CD4-positive, alpha-beta T cell treated with Interleukin-17A for 1 hour (primary cell): ENCODE results near the gene NCAM1.
"Not testable (repeated sequence)": the region's sequence is repeated elsewhere in the genome, so short reads cannot be mapped to it uniquely, and the experiment has no call there.

ENCODE experiments used
- DNase-seq: peaks from one replicate; pipeline ENCODE4 v3.0.0-alpha.2; 2020

The NCAM1 gene

DNA sequence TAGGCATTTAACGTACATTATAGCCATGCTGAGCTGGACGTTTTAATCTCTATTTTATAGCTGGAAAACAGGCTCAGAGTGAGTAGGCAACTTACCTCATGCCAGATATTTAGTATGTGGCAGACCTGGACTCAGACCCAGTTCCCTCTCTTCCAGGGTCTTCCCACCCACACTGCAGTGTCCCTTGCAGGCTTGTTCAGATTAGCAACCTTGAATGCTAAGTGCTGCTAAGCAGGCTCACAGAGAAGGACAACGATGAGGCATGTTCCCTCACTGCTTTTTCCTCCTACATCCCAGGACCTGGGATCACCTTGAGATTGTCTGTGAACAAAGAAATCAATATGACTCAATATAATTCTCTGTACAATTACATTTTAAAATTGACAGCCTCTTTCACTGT lies 65.6 kb downstream of the NCAM1 start:
- DNase-seq: no peak

DNA sequence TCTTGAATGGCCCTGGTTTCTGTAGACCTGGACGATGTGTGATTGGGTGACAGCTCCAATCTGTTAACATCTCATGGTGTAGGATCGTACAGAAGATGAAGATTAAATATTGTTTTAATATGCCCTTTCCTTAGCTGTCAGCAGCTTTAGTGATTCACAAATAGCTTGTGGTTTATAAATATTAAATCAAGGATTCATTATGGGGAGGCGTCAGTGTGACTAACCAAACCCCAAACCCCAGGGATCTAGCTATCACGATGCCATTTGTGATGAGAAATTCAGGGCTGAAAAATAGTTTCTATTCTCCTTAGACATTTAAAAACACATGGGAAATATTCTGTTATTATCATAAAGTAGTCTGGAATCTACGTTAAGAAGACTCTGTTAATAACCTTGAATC lies 73.4 kb downstream of the NCAM1 start:
- no peak for DNase-seq

DNA sequence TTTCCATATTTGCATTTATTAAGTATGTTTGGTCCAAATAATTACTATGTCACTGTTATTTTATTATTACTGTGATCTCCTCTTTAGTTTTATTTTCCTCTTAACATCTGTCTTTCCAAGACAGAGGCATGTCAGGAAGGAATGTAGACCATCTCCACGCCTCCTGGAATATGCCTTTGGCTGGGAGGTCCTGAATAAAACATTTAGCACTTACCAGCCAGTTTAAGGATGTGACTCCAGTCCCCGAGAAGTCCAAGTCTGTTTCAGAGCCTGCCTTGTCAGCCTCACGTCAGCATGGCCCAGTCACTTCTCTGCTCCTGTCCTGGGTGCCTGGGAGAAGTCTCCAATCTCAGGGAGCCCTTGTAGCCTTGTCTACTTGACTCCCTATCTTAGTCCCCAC lies 74.5 kb downstream of the NCAM1 start:
- DNase-seq: no peak

DNA sequence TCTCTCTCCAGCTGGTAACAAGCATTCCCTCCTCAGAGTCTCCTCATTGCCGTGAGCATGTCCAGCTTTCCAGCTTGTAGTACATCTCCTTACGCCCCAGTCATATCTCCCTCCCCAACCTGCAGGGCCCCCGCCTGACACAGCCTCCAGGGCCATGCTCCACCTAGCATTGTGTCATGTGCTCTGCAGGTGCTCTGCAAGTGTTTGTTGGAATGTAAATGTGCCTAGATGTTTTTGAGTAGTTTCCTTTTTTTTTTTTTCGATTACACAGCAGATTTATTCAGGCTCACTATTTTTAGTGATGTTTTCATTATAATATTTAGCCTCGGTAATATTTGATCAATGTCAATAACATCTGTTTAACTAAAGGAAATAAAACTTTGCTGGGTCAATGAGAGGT lies 82.5 kb downstream of the NCAM1 start:
- DNase-seq: no peak

DNA sequence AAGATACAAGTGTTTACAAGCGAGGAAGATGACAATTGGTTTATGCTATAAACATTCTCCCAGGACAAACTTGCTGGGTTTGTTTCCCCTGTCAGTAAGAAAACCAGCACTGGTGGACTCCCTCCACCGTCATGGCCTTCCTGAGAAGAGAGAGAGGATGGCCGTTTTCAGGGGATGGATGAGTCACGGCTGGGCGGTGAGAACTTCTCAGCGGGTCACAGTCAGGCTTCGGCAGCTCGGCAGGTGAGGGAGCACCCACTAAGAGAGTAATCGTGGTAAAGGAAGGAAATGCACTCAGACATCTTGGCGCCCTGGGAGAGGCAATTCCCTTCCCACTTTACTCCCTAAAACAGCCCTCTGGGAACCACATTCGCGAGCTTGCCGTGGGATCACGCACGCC lies 83.9 kb downstream of the NCAM1 start:
- DNase-seq: no peak

DNA sequence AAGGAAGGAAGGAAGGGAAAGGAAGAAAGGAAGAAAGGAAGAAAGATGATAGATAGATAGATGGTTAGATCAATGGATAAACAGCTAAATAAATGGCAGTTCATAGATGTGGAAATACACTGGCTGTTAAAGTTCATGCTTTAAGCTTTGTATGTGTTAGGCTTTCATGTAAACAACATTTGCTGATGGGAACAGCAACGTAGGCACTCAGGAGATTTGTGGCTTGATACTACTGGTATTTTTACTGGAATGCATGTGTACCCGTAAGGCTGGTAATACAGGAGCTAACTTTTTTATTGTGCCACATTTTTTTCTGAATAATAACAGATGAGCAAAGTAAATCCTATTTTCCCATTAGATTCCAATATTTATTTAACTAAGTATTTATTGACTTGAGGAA lies 85.6 kb downstream of the NCAM1 start:
- no peak for DNase-seq

DNA sequence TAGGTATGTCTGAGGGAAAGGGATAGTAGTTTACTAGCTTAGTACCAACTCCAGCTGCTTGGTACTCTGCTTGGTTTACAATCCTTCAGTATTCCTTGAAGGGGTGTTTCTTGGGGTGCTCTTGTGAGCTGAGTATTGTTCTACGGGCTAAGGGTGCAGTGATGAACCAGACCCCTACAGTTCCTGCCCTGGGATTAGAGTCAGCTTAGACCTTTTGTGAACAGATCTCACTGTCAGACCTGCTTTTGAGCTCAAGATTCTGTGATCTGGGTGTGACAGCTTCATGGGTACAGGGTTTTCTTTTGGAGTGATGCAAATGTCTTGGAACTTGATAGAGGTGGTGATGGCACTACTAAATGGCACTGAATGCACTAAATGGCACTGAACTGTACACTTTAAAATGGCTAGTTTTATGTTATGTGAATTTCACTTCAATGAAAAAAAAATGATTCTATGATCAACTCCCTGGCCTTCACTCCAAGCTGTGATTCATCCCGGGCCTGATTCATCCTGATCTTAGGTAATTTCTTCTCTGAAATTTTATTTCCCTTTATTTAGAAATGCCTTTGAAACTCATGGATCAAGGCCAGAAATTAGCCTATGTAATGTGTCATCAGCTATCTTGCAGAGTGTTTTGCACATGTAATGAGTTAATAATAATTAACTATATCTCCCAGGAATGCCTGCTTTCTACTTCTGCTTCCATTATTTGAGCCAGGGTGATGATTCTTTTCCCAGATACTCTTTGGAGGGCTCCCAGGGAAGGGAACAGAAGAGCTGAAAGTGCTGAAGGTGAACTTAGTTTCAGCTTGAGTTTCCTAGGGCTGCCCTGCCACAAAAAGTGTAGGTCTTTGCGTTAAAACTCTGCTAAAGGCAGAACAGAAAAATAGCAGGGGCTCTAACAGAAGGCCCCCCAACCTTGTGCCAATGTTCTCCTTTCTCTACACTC lies 87.9 kb downstream of the NCAM1 start:
- DNase-seq: no peak

DNA sequence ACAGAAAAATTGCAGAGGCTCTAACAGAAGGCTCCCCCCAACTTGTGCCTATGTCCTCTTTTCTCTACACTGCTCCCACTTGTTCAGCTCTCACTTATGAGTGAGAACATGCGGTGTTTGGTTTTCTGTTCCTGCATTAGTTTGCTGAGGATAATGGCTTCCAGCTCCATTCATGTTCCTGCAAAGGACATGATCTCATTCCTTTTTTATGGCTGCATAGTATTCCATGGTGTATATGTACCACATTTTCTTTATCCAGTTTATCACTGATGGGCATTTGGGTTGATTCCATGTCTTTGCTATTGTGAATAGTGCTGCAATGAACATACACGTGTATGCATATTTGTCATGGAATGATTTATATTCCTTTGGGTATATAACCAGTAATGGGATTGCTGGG lies 91.8 kb downstream of the NCAM1 start:
- DNase-seq: not testable (repeated sequence)

DNA sequence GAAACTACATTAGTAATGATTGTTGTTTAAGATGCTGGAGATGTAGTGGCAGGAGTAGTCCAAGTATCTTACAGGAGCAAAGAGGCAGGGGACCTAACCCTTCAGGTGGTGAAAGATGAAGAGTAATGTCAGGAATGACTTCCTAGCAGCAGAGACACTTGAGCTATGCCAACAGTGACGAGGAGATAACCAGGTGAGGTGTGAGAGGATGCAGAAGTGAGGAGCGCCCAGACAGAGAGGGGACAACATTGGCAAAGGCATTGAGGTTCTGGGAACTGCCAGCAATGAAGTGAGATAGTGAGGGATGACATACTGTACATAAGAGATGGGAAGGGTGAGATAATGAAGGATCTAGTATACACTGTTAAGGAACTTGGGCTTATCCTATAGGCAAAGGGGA lies 95.8 kb downstream of the NCAM1 start:
- DNase-seq: no peak

DNA sequence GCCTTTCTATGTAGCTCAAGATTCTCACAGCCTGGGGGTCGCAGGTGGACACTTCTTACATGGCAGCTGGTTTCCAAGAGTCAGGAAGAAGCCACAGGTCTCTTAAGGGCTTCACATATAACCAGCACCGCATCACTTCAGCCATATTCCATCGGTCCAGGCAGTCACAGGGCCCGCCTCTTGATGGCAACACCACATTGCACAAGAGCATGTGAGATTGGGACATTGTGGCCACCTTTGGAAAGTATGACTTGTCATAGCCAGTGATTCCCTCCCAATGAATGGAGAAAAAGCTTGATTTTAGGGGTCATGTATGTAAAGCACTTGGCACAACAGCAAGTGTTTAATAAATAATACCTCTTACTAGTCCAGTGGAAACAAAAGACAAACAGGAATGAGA lies 98.3 kb downstream of the NCAM1 start:
- DNase-seq: no peak

DNA sequence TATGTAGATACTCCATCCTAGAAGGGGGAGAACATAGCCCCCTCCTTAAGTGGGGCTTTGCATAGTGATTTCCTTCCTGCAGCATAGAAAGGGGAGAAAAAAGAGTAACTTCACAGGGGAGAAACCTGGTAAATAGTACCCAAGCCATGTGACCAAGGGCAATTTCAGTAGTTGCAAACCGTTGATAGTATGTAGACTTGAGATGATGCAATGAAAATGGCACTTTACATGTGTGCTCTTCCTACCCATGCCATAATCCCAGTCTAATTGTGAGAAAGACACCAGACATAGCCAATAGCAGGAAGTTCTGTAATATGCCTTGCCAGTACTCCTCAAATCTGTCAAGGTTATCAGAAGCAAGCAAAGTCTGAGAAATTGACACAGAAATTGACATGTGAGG lies 104.1 kb downstream of the NCAM1 start:
- DNase-seq: no peak

DNA sequence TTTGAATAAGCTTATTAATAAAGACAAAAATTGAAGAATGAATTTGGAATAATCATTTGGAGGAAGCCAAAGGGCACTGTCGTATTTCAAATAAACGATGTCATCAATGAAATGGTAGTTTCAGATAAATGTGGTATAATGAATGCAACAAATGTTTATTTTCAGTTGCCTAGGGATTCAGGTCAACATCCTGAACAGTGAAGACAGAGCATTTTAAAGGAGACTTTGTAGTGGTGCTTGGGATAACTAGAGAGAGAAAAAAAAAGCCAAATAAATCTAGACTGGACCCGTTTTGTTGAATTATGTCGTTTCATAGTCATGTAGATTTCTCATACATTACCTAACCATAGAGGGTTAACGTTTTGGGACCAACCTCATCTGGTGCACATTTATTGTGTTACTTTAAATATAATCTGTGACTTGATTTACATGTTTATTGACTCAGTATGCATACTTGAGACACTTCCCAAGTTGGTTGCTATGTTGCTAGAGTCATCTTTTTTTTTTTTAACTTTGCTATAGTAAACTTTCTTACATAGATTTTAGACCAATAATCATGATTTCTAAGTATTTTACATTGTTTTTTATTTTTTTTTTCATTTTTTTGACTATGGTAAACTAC lies 111.1 kb downstream of the NCAM1 start:
- DNase-seq: no peak

DNA sequence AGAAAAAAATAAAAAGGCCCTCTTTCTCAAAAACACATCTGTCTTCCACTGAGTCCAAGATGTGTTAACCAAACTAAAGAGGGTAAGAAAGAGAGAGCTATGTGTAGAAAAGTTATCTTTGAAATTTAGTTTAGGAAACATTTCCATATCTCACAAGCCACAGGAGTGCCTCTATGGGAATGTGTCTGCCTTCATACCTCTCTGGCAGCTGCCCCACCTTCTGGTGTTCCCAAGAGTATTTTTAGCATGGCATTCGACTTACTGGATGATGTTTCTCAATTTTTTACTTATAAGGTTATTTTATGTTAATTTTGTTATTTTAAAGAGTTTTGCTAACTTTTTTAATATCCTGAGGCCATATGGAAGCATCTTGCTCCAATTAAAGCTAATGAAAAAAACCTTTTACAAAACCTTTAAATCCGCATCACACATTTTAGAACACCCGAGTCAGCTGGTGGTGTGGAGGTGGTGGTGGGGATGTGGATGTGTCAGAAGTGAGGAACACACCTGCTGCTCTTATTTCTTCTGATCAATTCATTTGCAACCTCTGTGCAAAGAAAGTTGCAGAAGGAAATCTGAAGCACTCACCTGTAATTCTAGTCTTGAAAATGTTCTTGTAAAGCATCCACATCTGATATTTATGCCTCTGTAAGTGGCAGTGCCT lies 112.2 kb downstream of the NCAM1 start:
- no peak for DNase-seq

DNA sequence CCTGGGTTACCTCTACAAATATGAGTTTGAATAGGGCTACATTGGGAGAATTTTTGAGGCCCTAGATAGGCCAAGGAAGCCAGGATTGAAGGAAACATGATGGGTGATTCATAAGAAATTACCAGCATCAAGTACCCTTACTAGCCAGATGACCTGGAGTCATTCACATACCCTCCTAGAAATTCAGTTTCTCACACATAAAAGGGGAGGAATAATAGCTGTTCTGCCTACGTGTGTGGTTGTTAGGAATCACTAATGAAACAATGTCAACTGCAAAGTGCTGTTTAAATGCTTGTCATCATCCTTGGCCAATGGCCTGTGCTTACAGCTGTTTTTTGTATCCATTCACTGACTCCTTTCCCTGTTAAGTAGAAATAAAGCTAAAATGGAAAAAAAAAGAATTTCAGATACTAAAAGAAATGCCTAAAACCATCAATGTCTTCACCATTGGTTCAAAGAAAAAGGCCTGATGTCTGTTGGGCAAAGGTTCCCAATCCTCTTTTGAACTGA lies 114.4 kb downstream of the NCAM1 start:
- no peak for DNase-seq

DNA sequence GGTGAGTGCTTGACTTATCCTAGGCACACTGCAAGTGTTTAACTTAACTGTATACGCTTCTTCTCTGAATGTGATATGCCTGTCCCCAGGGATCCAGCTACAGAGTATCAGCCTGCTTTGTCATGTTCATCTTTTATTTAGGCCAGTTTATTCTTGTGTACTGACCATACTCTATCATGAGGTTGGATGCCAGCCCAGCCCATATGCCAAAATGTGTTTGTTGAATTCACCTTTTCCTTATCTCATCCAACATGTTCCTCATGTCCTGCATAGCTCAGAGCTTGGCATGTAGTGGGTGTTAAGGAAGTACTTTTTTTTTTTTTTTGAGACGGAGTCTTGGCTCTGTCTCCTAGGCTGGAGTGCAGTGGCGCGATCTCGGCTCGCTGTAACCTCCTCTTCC lies 116.2 kb downstream of the NCAM1 start:
- no peak for DNase-seq

DNA sequence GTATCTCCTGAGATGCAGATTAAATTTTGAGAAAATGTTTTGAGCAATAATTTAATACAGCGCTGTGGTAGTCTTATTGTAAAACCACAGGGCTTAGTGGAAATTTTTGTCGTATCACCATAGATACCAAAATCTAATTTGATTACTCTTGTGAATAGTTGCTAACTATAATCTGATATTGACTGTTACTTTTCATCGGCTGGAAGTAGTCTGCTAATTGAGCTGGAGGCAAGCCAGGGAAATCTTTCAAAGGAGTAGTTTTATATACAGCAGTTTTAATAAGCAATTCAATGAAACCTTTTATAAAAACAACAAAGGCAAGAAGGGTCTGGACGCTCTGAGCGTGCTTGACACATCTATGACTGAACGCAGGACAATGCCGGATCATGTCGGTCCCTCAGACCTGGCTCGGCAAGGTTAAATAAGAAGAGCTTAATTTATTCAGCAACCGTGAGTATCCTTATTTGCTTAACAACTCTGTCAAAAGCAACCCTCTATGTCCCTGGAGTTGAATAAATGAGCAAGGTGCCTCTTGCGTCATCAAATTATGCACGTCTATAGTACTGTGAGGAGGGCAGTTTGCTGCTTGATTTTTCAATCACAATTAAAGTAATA lies 121.2 kb downstream of the NCAM1 start:
- no peak for DNase-seq

DNA sequence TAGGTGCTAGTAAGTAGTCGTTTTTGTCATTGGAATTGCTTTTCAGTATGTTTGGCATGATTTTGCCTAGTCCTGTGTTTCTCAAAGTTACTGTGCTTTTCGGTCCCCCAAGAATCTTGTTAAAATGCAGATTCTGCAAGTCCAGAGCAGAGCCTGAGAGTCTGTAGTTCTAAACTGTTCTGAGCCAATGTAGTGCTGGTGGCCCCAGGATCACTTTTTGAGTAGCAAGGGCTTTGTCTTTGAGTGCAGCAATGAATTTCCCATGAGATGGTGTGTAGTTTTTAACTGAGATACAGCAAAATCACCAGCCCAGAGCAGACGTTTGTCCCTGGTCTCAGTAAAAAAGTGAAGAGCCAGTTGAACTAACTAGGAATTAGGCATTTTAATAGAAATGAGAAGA lies 122.4 kb downstream of the NCAM1 start:
- DNase-seq: no peak

DNA sequence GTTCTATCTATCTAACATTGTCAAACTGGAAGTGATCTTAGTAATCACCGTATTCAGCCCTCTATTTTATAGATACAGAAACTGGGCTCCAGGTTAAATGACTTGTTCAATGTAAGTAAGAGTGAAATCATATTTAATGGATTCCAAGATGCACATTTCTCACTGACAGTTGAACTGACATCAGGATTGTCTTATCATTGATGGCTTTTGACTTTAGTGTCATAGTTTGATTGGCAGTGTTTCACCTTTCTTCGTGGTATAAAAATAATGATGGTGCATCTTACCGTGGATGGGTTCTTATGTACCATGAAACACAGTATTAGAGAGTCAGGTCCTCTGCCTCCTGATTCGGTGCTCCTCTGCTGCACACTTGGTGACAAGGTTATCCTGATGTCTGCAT lies 123.1 kb downstream of the NCAM1 start:
- no peak for DNase-seq

DNA sequence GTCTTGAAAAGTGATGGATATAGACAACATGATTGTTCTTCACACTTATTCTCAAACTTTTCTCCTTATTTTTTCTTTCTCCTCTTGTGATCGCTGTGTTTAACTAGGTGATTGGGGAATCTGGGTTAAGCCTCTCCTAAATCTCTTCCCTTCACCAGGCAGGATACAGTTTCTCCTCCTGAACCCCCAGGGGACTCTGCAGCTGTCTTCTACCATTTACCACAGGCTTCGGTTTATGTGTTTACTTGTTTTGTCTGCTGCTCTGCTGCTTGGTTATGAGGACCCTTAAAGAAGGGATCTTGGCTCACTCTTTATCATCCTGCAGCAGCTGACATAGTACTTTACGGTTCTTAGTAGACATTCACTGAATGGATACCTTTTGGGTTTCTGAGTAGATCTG lies 124.2 kb downstream of the NCAM1 start:
- DNase-seq: no peak

DNA sequence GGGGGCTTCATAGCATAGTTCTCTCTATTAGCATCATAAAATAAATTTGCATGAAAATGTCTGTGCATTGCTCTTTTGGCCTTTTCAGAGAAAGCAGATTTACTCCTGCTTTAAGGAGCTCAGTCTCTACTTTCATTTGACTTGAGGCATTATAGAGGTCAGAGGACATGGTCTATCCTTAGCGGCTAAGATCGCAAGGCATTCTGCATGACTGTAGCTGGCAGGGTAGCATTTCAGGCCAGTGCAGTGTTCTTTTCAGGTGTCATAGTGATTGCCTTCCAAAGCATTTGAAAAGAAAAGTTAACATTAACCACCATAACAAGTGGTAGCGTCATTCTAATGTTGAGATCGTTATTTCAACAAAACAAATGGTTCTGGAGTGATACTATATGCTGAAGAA lies 126.5 kb downstream of the NCAM1 start:
- DNase-seq: no peak

DNA sequence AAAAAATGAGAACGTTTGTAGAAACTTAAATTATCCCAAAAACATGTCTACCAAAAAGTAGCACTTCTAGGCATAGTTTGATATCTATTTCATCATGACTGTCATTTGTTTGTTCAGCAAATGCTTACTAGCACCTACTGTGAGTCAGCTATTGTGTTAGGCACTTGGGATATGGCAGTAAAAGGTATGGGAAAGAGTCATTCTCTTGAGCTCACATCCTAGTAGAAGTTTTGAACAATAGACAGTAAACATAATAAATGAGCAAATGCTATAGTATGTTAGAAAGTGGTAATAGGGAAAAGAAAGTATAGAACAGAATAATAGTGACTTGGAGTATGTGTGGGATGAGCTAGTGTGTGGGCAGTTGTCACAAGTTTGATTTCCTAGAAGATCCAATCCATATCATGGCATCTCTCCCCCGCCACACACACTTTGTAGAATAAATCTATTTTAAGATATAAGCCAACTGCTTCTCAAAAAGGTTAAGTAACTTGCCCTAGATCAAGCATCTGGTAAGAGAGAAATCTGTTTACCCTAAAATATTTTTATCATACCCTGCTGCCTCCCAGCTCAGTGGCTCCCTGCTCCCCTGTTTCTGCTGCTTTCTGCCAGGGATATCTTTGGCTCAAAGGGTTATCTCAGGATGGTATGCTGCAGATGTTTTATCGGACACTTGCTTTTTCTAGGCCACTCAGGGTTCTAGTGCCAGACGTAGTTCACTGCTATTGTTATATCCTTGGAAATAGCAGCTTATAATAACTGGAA lies 129.7 kb downstream of the NCAM1 start:
- no peak for DNase-seq

DNA sequence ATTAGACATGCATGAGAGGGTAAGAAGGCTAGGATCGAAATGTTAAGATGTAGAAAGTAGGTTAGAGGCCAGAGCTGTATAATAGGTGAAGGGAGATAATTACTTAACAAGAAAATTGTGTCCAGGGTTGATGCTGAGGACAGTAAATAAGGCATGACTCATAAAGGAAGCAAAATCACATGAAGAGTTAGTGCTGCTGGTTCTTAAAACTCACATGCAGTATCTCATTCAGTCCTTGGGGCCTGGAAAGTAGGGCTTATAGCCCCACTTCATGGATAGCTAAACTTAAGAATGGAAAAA lies 130.2 kb downstream of the NCAM1 start:
- no peak for DNase-seq

DNA sequence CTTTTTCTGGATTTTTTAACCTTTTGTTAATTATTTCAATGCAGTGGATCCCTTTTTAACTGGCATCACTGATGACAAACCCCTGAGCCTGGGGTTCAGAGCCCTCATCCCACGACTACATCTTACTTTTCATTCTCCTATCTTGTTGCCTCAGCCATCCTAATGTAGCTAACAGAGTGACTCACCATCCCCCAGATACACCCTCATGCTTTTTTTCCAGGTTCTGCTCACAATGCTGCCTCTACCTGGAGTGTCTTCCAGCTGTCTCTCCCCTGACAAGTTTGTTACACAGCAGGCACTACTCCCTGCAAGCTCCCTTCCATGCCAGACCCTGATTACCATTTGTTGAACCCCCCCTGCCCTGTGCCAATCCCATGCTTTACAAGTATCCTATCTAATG lies 135.4 kb downstream of the NCAM1 start:
- DNase-seq: no peak
